ENCODE measurements around the gene FIGNL2.

GRCh38 chr12:51886021-51886710 is 37.6 kb upstream of the FIGNL2 start:
- TF ChIP-seq POLR2AphosphoS5 (IDR thresholded peaks at IDR 0.05) (peak; percentile 87 to 92 (median 90)), CTCF (IDR thresholded peaks at IDR 0.05) (peak in 1 of 3 donors; percentile 27)

Measured in breast epithelium (tissue), 3 donors.